Measurements from ENCODE around the gene ZEB1.

ZEB1 gene

DNA sequence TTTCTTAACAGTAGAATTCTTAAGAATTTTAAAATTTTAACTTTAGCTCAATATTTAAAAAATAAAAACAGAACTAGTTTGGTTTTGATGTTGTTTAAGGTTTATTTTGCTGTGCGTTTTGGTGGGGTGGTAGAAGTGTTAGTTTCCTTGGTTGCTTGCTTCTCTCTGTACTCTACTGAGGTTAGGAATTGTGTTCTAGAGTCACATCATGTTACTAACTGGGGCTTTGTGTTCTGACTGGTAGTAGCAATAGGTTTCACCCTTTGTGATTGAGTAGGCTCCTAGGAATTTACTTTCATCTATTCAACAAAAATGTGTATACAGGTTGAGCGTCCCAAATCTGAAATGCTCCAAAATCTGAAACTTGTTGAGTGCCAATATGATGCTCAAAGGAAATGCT lies 99.5 kb downstream of the ZEB1 start:
- TF ChIP-seq, protein P1, sequence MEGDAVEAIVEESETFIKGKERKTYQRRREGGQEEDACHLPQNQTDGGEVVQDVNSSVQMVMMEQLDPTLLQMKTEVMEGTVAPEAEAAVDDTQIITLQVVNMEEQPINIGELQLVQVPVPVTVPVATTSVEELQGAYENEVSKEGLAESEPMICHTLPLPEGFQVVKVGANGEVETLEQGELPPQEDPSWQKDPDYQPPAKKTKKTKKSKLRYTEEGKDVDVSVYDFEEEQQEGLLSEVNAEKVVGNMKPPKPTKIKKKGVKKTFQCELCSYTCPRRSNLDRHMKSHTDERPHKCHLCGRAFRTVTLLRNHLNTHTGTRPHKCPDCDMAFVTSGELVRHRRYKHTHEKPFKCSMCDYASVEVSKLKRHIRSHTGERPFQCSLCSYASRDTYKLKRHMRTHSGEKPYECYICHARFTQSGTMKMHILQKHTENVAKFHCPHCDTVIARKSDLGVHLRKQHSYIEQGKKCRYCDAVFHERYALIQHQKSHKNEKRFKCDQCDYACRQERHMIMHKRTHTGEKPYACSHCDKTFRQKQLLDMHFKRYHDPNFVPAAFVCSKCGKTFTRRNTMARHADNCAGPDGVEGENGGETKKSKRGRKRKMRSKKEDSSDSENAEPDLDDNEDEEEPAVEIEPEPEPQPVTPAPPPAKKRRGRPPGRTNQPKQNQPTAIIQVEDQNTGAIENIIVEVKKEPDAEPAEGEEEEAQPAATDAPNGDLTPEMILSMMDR (conservative IDR thresholded peaks at IDR 0.05; ENCODE audit: low read length): no peak
- TF ChIP-seq EZH2phosphoT487 (IDR thresholded peaks at IDR 0.05; ENCODE audit: borderline replicate concordance): no peak
- Histone ChIP-seq H3K36me3 (ENCODE audit: insufficient read depth, low read length) (no peaks in the 10 kb centered on the region), H3K9ac (ENCODE audit: low read depth, low read length, poor library complexity, severe bottlenecking) (no peak overlapping the region), H3K4me2 (ENCODE audit: low read depth, low read length, poor library complexity, severe bottlenecking) (no peak overlapping the region), H3K9me3 (ENCODE audit: insufficient read depth, low read depth, low read length) (no peaks in the 10 kb centered on the region), H3K9me2 (replicated peaks; ENCODE audit: low read depth, low read length) (no peaks in the 10 kb centered on the region), H3K4me1 (ENCODE audit: insufficient read depth, low read length, poor library complexity, severe bottlenecking) (peaks cover 4% of the 10 kb centered on the region), H4K20me1 (ENCODE audit: insufficient read depth, low read length, poor library complexity, severe bottlenecking) (peaks cover 39% of the 10 kb centered on the region), H3K27me3 (ENCODE audit: insufficient read depth, low read length, poor library complexity, severe bottlenecking) (no peaks in the 10 kb centered on the region), H3F3A (ENCODE audit: low read depth) (no peaks in the 10 kb centered on the region; the same call in 1 of the 2 replicates), H3K79me2 (ENCODE audit: insufficient read depth, low read length) (peaks cover 96% of the 10 kb centered on the region), H2AFZ (ENCODE audit: low read length) (no peak overlapping the region), H3K4me3 (ENCODE audit: low read length, poor library complexity, severe bottlenecking) (no peak overlapping the region)

DNA sequence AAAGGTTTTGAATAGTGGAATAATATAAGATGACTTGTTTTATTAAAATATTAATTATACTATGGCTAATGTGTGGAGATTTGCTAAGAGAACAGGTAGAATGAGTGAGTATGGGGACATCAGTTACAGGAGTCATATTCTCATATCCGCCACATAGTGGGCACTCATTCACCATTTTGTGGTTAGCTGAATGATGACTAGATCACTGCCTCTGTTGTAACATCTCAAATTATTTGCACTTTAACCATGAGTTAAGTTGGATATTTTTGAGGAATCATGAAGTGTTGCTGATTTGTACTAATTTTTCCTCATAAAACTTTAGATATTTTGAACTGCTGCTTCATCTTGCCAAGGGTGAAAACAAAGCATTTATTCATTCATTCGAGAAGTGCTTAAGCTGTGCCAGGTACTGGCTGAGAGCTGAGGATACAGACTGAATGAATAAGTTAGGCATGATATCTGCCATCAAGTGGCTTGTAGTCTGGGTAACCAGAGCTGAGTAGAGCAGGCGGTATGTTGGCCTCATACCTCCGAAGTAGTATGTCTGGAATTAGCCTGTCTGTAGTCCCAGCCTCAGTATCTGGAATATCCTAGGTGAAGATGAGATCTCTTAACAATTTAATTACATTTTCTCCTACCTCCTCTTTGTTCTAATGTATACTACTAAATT lies 100.5 kb downstream of the ZEB1 start:
- H3K4me3 ChIP-seq (ENCODE audit: low read length, poor library complexity, severe bottlenecking): no peak overlapping the region
- peaks cover 39% of the 10 kb centered on the region for H4K20me1 ChIP-seq (ENCODE audit: insufficient read depth, low read length, poor library complexity, severe bottlenecking)
- no peaks in the 10 kb centered on the region for H3K9me2 ChIP-seq (replicated peaks; ENCODE audit: low read depth, low read length)

DNA sequence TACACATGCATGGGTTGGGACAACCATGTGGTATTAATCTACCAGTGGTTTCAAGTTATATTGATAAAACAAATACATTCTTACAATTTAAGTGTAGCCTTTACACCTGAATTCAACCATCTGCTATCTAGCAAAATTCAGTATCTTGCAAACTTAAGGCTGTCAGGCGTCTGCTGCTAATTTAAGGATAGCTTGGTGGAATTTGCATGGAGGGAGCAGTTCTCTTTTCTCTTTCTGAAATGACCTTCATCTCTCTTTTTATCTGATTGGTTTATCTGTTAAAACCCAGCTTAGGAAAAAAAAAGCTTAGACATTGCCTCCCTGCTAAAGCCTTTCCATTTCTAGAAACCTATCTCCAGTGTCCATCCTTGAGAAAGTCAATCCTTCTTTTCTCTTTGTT lies 102.3 kb downstream of the ZEB1 start:
- Histone ChIP-seq H3K36me3 (ENCODE audit: insufficient read depth, low read length) (no peaks in the 10 kb centered on the region), H3K9ac (ENCODE audit: low read depth, low read length, poor library complexity, severe bottlenecking) (no peak overlapping the region), H3K79me2 (ENCODE audit: insufficient read depth, low read length) (peaks cover 98% of the 10 kb centered on the region), H3K9me3 (ENCODE audit: insufficient read depth, low read depth, low read length) (no peaks in the 10 kb centered on the region), H3K4me1 (ENCODE audit: insufficient read depth, low read length, poor library complexity, severe bottlenecking) (peaks cover 16% of the 10 kb centered on the region), H3K4me2 (ENCODE audit: low read depth, low read length, poor library complexity, severe bottlenecking) (no peak overlapping the region), H3F3A (ENCODE audit: low read depth) (no peaks in the 10 kb centered on the region), H3K27me3 (ENCODE audit: insufficient read depth, low read length, poor library complexity, severe bottlenecking) (no peaks in the 10 kb centered on the region), H4K20me1 (ENCODE audit: insufficient read depth, low read length, poor library complexity, severe bottlenecking) (peaks cover 46% of the 10 kb centered on the region), H2AFZ (ENCODE audit: low read length) (no peak overlapping the region), H3K9me2 (replicated peaks; ENCODE audit: low read depth, low read length) (no peaks in the 10 kb centered on the region), H3K4me3 (ENCODE audit: low read length, poor library complexity, severe bottlenecking) (no peak overlapping the region)
- TF ChIP-seq, protein P1 (conservative IDR thresholded peaks at IDR 0.05; ENCODE audit: low read length): no peak
- no peak for TF ChIP-seq EZH2phosphoT487 (IDR thresholded peaks at IDR 0.05; ENCODE audit: borderline replicate concordance)

More for the DNA sequence above, 100.5 kb downstream of the ZEB1 start:
- Histone ChIP-seq H3K4me2 (ENCODE audit: low read depth, low read length, poor library complexity, severe bottlenecking) (no peak overlapping the region), H2AFZ (ENCODE audit: low read length) (no peak overlapping the region), H3K9me3 (ENCODE audit: insufficient read depth, low read depth, low read length) (no peaks in the 10 kb centered on the region), H3K79me2 (ENCODE audit: insufficient read depth, low read length) (peaks cover 96% of the 10 kb centered on the region), H3K4me1 (ENCODE audit: insufficient read depth, low read length, poor library complexity, severe bottlenecking) (peaks cover 3% of the 10 kb centered on the region), H3K36me3 (ENCODE audit: insufficient read depth, low read length) (no peaks in the 10 kb centered on the region), H3F3A (ENCODE audit: low read depth) (no peaks in the 10 kb centered on the region), H3K9ac (ENCODE audit: low read depth, low read length, poor library complexity, severe bottlenecking) (no peak overlapping the region), H3K27me3 (ENCODE audit: insufficient read depth, low read length, poor library complexity, severe bottlenecking) (no peaks in the 10 kb centered on the region)
- TF ChIP-seq EZH2phosphoT487 (IDR thresholded peaks at IDR 0.05; ENCODE audit: borderline replicate concordance): no peak
- TF ChIP-seq, protein P1 (conservative IDR thresholded peaks at IDR 0.05; ENCODE audit: low read length): no peak
